ENCODE data around the gene TRUB2.

The TRUB2 gene

GRCh38 chr9:128276574-128277270 is 45.5 kb downstream of the TRUB2 start:
- H3K36me3 Mint-ChIP-seq: peaks cover 10% of the 10 kb centered on the region
- H3K9me3 Mint-ChIP-seq: no peaks in the 10 kb centered on the region
- peaks cover 17% of the 10 kb centered on the region for H3K4me1 Mint-ChIP-seq
- H3K27me3 Mint-ChIP-seq: no peaks in the 10 kb centered on the region
- H3K4me3 Mint-ChIP-seq: peak overlapping the region; percentile 85
- DNase-seq (ENCODE audit: low spot score in 2 of 2) (no peak), ATAC-seq (ENCODE audit: low read depth) (no peak)
- H3K27ac Mint-ChIP-seq: peak overlapping the region; percentile 97

GRCh38 chr9:128276008-128276573 is 46.2 kb downstream of the TRUB2 start, which contains the start of gene SWI5:
TSS of gene SWI5 (plus strand) at chr9:128276276.
- no peaks in the 10 kb centered on the region for H3K9me3 Mint-ChIP-seq
- no peaks in the 10 kb centered on the region for H3K27me3 Mint-ChIP-seq
- peak within 1 kb of the TSS; percentile 97 for H3K27ac Mint-ChIP-seq
- DNase-seq (ENCODE audit: low spot score in 2 of 2): peak; percentile 99 to 100
- peak within 1 kb of the TSS; percentile 85 for H3K4me3 Mint-ChIP-seq
- peak; percentile 95 for ATAC-seq (ENCODE audit: low read depth)
- H3K36me3 Mint-ChIP-seq: peaks cover 13% of the 10 kb centered on the region
- peaks cover 17% of the 10 kb centered on the region for H3K4me1 Mint-ChIP-seq

- no peak for DNase-seq (ENCODE audit: low spot score in 2 of 2)
- H3K9me3 Mint-ChIP-seq: no peaks in the 10 kb centered on the region
- peak within 1 kb of the TSS; percentile 85 for H3K4me3 Mint-ChIP-seq
- peak; percentile 59 for ATAC-seq (ENCODE audit: low read depth)
- peaks cover 14% of the 10 kb centered on the region for H3K36me3 Mint-ChIP-seq
- peak within 1 kb of the TSS; percentile 97 for H3K27ac Mint-ChIP-seq
- H3K4me1 Mint-ChIP-seq: peaks cover 17% of the 10 kb centered on the region
- no peaks in the 10 kb centered on the region for H3K27me3 Mint-ChIP-seq
These were observed 46.8 kb downstream of the TRUB2 start, which contains the start of gene GOLGA2 for GRCh38 chr9:128275198-128276007. TSS of gene GOLGA2 (minus strand) at chr9:128276007. CDS start at chr9:128275976, 31 bp downstream.

GRCh38 chr9:128274245-128274644 is 48.0 kb downstream of the TRUB2 start:
- Mint-ChIP-seq H3K4me3 (peak overlapping the region; percentile 85), H3K36me3 (peaks cover 13% of the 10 kb centered on the region), H3K4me1 (peaks cover 17% of the 10 kb centered on the region), H3K27me3 (no peaks in the 10 kb centered on the region), H3K9me3 (no peaks in the 10 kb centered on the region), H3K27ac (no peak overlapping the region)
- ATAC-seq (ENCODE audit: low read depth) (no peak), DNase-seq (ENCODE audit: low spot score in 2 of 2) (no peak)

GRCh38 chr9:128271512-128271911 is 50.7 kb downstream of the TRUB2 start:
- H3K4me1 Mint-ChIP-seq: peaks cover 10% of the 10 kb centered on the region
- H3K27me3 Mint-ChIP-seq: no peaks in the 10 kb centered on the region
- H3K27ac Mint-ChIP-seq: no peak overlapping the region
- no peak overlapping the region for H3K4me3 Mint-ChIP-seq
- no peaks in the 10 kb centered on the region for H3K9me3 Mint-ChIP-seq
- peaks cover 18% of the 10 kb centered on the region for H3K36me3 Mint-ChIP-seq
- ATAC-seq (ENCODE audit: low read depth) (no peak), DNase-seq (ENCODE audit: low spot score in 2 of 2) (no peak)

- Mint-ChIP-seq H3K27me3 (no peaks in the 10 kb centered on the region), H3K4me1 (peaks cover 6% of the 10 kb centered on the region), H3K4me3 (no peak overlapping the region), H3K36me3 (peaks cover 18% of the 10 kb centered on the region), H3K27ac (no peak overlapping the region), H3K9me3 (no peaks in the 10 kb centered on the region)
- DNase-seq (ENCODE audit: low spot score in 2 of 2): no peak
- ATAC-seq (ENCODE audit: low read depth): no peak
These were observed 51.1 kb downstream of the TRUB2 start for GRCh38 chr9:128271112-128271511.

GRCh38 chr9:128266868-128267590 is 55.2 kb downstream of the TRUB2 start:
- Mint-ChIP-seq H3K36me3 (peaks cover 22% of the 10 kb centered on the region), H3K27me3 (no peaks in the 10 kb centered on the region), H3K4me3 (no peak overlapping the region), H3K4me1 (no peaks in the 10 kb centered on the region), H3K27ac (no peak overlapping the region), H3K9me3 (no peaks in the 10 kb centered on the region)
- DNase-seq (ENCODE audit: low spot score in 2 of 2) (no peak), ATAC-seq (ENCODE audit: low read depth) (no peak)

- no peak overlapping the region for H3K27ac Mint-ChIP-seq
- H3K4me3 Mint-ChIP-seq: no peak overlapping the region
- DNase-seq (ENCODE audit: low spot score in 2 of 2) (no peak), ATAC-seq (ENCODE audit: low read depth) (no peak)
- H3K9me3 Mint-ChIP-seq: no peaks in the 10 kb centered on the region
- H3K36me3 Mint-ChIP-seq: peaks cover 28% of the 10 kb centered on the region
- no peaks in the 10 kb centered on the region for H3K4me1 Mint-ChIP-seq
- H3K27me3 Mint-ChIP-seq: no peaks in the 10 kb centered on the region
These were observed 56.8 kb downstream of the TRUB2 start for GRCh38 chr9:128265348-128265847.

GRCh38 chr9:128262687-128263086 is 59.6 kb downstream of the TRUB2 start:
- no peak for ATAC-seq (ENCODE audit: low read depth)

GRCh38 chr9:128260340-128260739 is 61.9 kb downstream of the TRUB2 start:
- no peaks in the 10 kb centered on the region for H3K9me3 Mint-ChIP-seq
- ATAC-seq (ENCODE audit: low read depth) (no peak), DNase-seq (ENCODE audit: low spot score in 2 of 2) (no peak)
- H3K27ac Mint-ChIP-seq: no peak overlapping the region
- H3K4me3 Mint-ChIP-seq: no peak overlapping the region
- H3K36me3 Mint-ChIP-seq: peaks cover 34% of the 10 kb centered on the region
- no peaks in the 10 kb centered on the region for H3K27me3 Mint-ChIP-seq
- no peaks in the 10 kb centered on the region for H3K4me1 Mint-ChIP-seq

More at GRCh38 chr9:128262687-128263086, 59.6 kb downstream of the TRUB2 start:
- Mint-ChIP-seq H3K9me3 (no peaks in the 10 kb centered on the region), H3K27me3 (no peaks in the 10 kb centered on the region), H3K4me3 (no peak overlapping the region), H3K4me1 (no peaks in the 10 kb centered on the region), H3K36me3 (peaks cover 37% of the 10 kb centered on the region), H3K27ac (no peak overlapping the region)
- no peak for DNase-seq (ENCODE audit: low spot score in 2 of 2)

- peaks cover 3% of the 10 kb centered on the region for H3K27me3 Mint-ChIP-seq
- no peak overlapping the region for H3K27ac Mint-ChIP-seq
- DNase-seq (ENCODE audit: low spot score in 2 of 2): no peak
- H3K4me3 Mint-ChIP-seq: no peak overlapping the region
- no peaks in the 10 kb centered on the region for H3K4me1 Mint-ChIP-seq
- H3K36me3 Mint-ChIP-seq: peaks cover 32% of the 10 kb centered on the region
- ATAC-seq (ENCODE audit: low read depth): no peak
- H3K9me3 Mint-ChIP-seq: no peaks in the 10 kb centered on the region
These were observed 63.1 kb downstream of the TRUB2 start for GRCh38 chr9:128259156-128259555.

GRCh38 chr9:128258326-128258725 is 63.9 kb downstream of the TRUB2 start:
- H3K27ac Mint-ChIP-seq: no peak overlapping the region
- peaks cover 32% of the 10 kb centered on the region for H3K36me3 Mint-ChIP-seq
- H3K27me3 Mint-ChIP-seq: peaks cover 3% of the 10 kb centered on the region

GRCh38 chr9:128257907-128258306 is 64.3 kb downstream of the TRUB2 start:
- Mint-ChIP-seq H3K4me3 (no peak overlapping the region), H3K27ac (no peak overlapping the region), H3K36me3 (peaks cover 32% of the 10 kb centered on the region), H3K4me1 (peaks cover 4% of the 10 kb centered on the region), H3K9me3 (no peaks in the 10 kb centered on the region), H3K27me3 (peaks cover 3% of the 10 kb centered on the region)
- DNase-seq (ENCODE audit: low spot score in 2 of 2) (no peak), ATAC-seq (ENCODE audit: low read depth) (no peak)

More at GRCh38 chr9:128258326-128258725, 63.9 kb downstream of the TRUB2 start:
- DNase-seq (ENCODE audit: low spot score in 2 of 2) (no peak), ATAC-seq (ENCODE audit: low read depth) (no peak)
- Mint-ChIP-seq H3K4me1 (no peaks in the 10 kb centered on the region), H3K9me3 (no peaks in the 10 kb centered on the region), H3K4me3 (no peak overlapping the region)

Data from memory B cell (primary cell).